Kidney (tissue), 14 donors: ENCODE results near the gene SNX14. TPM values are rescaled to one million over a fixed set of nuclear protein-coding genes. Genes with fewer than 3 reads are reported as not detected.
A peak's percentile ranks its signal among the peaks of the same experiment; 100 is the strongest.

Source experiments
- DNase-seq, 5 donors: peaks; one replicate each; pipeline ENCODE4 v3.0.0-alpha.2; 2013 to 2020
- FAIRE-seq: peaks from 2 replicates; lab custom pipeline; 2012; peaks lifted over from hg19 to GRCh38; lab: Jason Lieb, UNC
- H3K27ac ChIP-seq, 2 donors: one replicate each; pipeline ENCODE4 v1.7.0; 2013; ENCODE audit warnings: low read depth in 2 of 2, low read length in 2 of 2, inconsistent platforms in 1 of 2
- H3K27me3 ChIP-seq: one replicate; pipeline ENCODE4 v1.7.1; 2013; ENCODE audit warnings: low read length, inconsistent platforms; ENCODE audit not compliant: control insufficient read depth, insufficient read depth
- H3K36me3 ChIP-seq, 3 donors: one replicate each; pipeline versions ENCODE4 v1.7.0 to v1.7.1; 2013; ENCODE audit warnings: low read length in 3 of 3, control low read depth in 1 of 3, inconsistent platforms in 1 of 3; ENCODE audit not compliant: insufficient read depth in 3 of 3, control insufficient read depth in 2 of 3
- H3K4me1 ChIP-seq, 3 donors: one replicate each; pipeline versions ENCODE4 v1.7.0 to v1.7.1; 2013; ENCODE audit warnings: low read length in 3 of 3, inconsistent platforms in 1 of 3, low read depth in 1 of 3; ENCODE audit not compliant: control insufficient read depth in 2 of 3, insufficient read depth in 2 of 3
- H3K4me3 ChIP-seq, 3 donors: one replicate each; pipeline versions ENCODE4 v1.7.0 to v1.8.1; 2013; ENCODE audit warnings: low read length in 3 of 3, control low read depth in 1 of 3, inconsistent platforms in 1 of 3
- H3K9ac ChIP-seq, 3 donors: one replicate each; pipeline versions ENCODE4 v1.7.0 to v1.7.1; 2013; ENCODE audit warnings: low read length in 3 of 3, control low read depth in 1 of 3, inconsistent platforms in 1 of 3
- H3K9me3 ChIP-seq, 3 donors: one replicate each; pipeline versions ENCODE4 v1.7.0 to v1.7.1; 2013; ENCODE audit warnings: low read length in 3 of 3, control low read depth in 1 of 3, inconsistent platforms in 1 of 3; ENCODE audit not compliant: control insufficient read depth in 2 of 3, insufficient read depth in 1 of 3
- intact Hi-C: fragments of 100-400 bp; cut with DNase I; formaldehyde crosslinking; loops from one replicate; pipeline ENCODE4 v1.11.1; 2022
- polyA plus RNA-seq: library from polyadenylated mRNA; stranded (reverse); fragments of 350-450 nt; fragmentation: Illumina TruSeq; extraction: RNeasy Lipid Tissue Mini Kit (QIAGEN cat#74804); gene quantifications from one replicate; pipeline ENCODE4 v1.2.3, GENCODE V29; 2014; ENCODE audit warnings: low read depth, low replicate concordance; ENCODE audit not compliant: insufficient read depth
- total RNA-seq: library from RNA; stranded (reverse); fragmentation: NEBNext Ultra II Directional; extraction: Animal tissue kit (Norgen Biotek cat#: 25700); gene quantifications from one replicate; pipeline ENCODE4 v1.2.1, GENCODE V29; 2021
- TF ChIP-seq, protein P1 (sequence below): IDR thresholded peaks from 3 replicates; pipeline ENCODE4 v1.5.1; 2012; ENCODE audit warnings: mild to moderate bottlenecking, moderate library complexity, borderline replicate concordance; ENCODE audit not compliant: insufficient read depth; ENCODE audit errors: extremely low read depth
- donor health status: control.
- donor health status: control.
- donor health status: control.
- donor health status: control.
- donor health status: control.
- donor health status: DM: yes; HTN: yes; CAD: no.
- donor health status: Normal renal cell carcinoma (clear cell type).

SNX14 gene
- total and polyA plus RNA-seq, 2 donors from 2014 or later, result 100 to 125 TPM

- Histone ChIP-seq H3K27ac (no peak overlapping the region), H3K4me1 (peaks cover 0 to 10% (median 9%) of the 10 kb centered on the region in 3 donors), H3K36me3 (no peaks in the 10 kb centered on the region), H3K4me3 (no peak overlapping the region), H3K9me3 (peaks cover 0 to 6% (median 0%) of the 10 kb centered on the region in 3 donors), H3K9ac (no peak overlapping the region), H3K27me3 (no peaks in the 10 kb centered on the region)
- DNase-seq, result no peak
- intact Hi-C loops, result no loop called here
- TF ChIP-seq, protein P1, sequence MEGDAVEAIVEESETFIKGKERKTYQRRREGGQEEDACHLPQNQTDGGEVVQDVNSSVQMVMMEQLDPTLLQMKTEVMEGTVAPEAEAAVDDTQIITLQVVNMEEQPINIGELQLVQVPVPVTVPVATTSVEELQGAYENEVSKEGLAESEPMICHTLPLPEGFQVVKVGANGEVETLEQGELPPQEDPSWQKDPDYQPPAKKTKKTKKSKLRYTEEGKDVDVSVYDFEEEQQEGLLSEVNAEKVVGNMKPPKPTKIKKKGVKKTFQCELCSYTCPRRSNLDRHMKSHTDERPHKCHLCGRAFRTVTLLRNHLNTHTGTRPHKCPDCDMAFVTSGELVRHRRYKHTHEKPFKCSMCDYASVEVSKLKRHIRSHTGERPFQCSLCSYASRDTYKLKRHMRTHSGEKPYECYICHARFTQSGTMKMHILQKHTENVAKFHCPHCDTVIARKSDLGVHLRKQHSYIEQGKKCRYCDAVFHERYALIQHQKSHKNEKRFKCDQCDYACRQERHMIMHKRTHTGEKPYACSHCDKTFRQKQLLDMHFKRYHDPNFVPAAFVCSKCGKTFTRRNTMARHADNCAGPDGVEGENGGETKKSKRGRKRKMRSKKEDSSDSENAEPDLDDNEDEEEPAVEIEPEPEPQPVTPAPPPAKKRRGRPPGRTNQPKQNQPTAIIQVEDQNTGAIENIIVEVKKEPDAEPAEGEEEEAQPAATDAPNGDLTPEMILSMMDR, result no peak
- FAIRE-seq, result no peak
These were observed 13.4 kb downstream of the SNX14 start for GRCh38 chr6:85580118-85580877.

- intact Hi-C loops, result no loop called here
- no peaks in the 10 kb centered on the region for H3K27me3 ChIP-seq
- peaks cover 0 to 6% (median 0%) of the 10 kb centered on the region in 3 donors for H3K9me3 ChIP-seq
- no peak overlapping the region for H3K4me3 ChIP-seq
- H3K36me3 ChIP-seq, result no peaks in the 10 kb centered on the region
- no peak overlapping the region for H3K27ac ChIP-seq
- DNase-seq (no peak), FAIRE-seq (no peak)
- peaks cover 0 to 15% (median 13%) of the 10 kb centered on the region in 3 donors for H3K4me1 ChIP-seq
- no peak overlapping the region for H3K9ac ChIP-seq
- TF ChIP-seq, protein P1, result no peak
These were observed 14.1 kb downstream of the SNX14 start for GRCh38 chr6:85579581-85579980.

DNA sequence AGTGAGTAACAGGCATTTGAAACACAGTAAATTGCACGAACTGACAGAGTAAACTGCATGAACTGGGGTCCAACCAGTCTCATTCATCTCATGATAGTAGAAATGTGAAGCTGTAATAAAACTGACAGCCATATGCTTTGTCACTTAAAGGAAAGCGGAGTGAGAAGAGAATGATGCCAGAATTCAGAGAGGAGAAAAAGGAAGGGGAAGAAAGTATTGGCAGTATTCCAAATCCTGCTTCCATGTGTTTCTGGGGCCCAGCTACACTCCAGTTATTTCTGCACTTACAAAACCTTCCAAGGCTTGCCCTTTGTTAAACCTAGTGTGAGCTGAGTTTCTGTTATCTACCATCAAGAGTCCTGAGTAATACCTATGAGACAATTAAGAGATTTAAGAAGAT lies 17.2 kb downstream of the SNX14 start:
- no peaks in the 10 kb centered on the region for H3K27me3 ChIP-seq
- H3K9me3 ChIP-seq, result no peaks in the 10 kb centered on the region
- no peaks in the 10 kb centered on the region for H3K36me3 ChIP-seq
- peak in 2 of 5 donors; percentile 4 to 15 for DNase-seq
- TF ChIP-seq, protein P1, result no peak
- H3K4me3 ChIP-seq, result no peak overlapping the region
- no peak for FAIRE-seq
- H3K4me1 ChIP-seq, result peaks cover 0 to 17% (median 13%) of the 10 kb centered on the region in 3 donors
- intact Hi-C loops, result no loop called here
- H3K9ac ChIP-seq, result no peak overlapping the region
- H3K27ac ChIP-seq, result no peak overlapping the region
